RWPE2 (cell line): Measurements from ENCODE around the gene TIE1.
A peak's percentile ranks its signal among the peaks of the same experiment; 100 is the strongest.

Experiments
- ATAC-seq: fragments of 200-7000 bp; cut with Tn5 transposase; 3 replicates; pipeline ENCODE4 v1.9.1; 2021; ENCODE audit warnings: low read depth
- DNase-seq: peaks from one replicate; pipeline ENCODE4 v3.0.0-alpha.2; 2020; ENCODE audit warnings: low spot score
- H3K27ac ChIP-seq: fragments of 450-650 bp; 2 replicates; pipeline ENCODE4 v1.5.1; 2017; ENCODE audit warnings: mild to moderate bottlenecking; ENCODE audit not compliant: poor library complexity, severe bottlenecking
- H3K27me3 ChIP-seq: fragments of 250-450 bp; sonication (Bioruptor Pico); 2 replicates; pipeline ENCODE4 v1.5.1; 2021; ENCODE audit warnings: mild to moderate bottlenecking, moderate library complexity; ENCODE audit not compliant: insufficient read depth, poor library complexity, severe bottlenecking
- H3K36me3 ChIP-seq: fragments of 250-450 bp; sonication (Bioruptor Pico); 2 replicates; pipeline ENCODE4 v1.5.1; 2020; ENCODE audit warnings: low read depth, mild to moderate bottlenecking, moderate library complexity
- H3K4me1 ChIP-seq: fragments of 250-450 bp; sonication (Bioruptor Pico); 2 replicates; pipeline ENCODE4 v1.5.1; 2021; ENCODE audit warnings: mild to moderate bottlenecking, moderate library complexity; ENCODE audit not compliant: insufficient read depth, poor library complexity, severe bottlenecking
- H3K4me3 ChIP-seq: fragments of 250-450 bp; sonication (Bioruptor Pico); 2 replicates; pipeline ENCODE4 v1.5.1; 2021; ENCODE audit warnings: mild to moderate bottlenecking, moderate library complexity; ENCODE audit not compliant: severe bottlenecking
- H3K9me3 ChIP-seq: fragments of 250-450 bp; sonication (Bioruptor Pico); 2 replicates; pipeline ENCODE4 v1.5.1; 2021; ENCODE audit warnings: mild to moderate bottlenecking, moderate library complexity; ENCODE audit not compliant: severe bottlenecking
- CTCF ChIP-seq: fragments of 450-650 bp; IDR thresholded peaks from one replicate; pipeline ENCODE4 v1.5.1; 2017; ENCODE audit warnings: mild to moderate bottlenecking, moderate library complexity; ENCODE audit not compliant: poor library complexity, severe bottlenecking

TIE1 gene

GRCh38 chr1:43372172-43372571 is 71.4 kb downstream of the TIE1 start:
- H3K4me3 ChIP-seq: no peak overlapping the region
- no peak for TF ChIP-seq CTCF
- H3K27me3 ChIP-seq: no peaks in the 10 kb centered on the region
- no peaks in the 10 kb centered on the region for H3K36me3 ChIP-seq
- peaks cover 36% of the 10 kb centered on the region for H3K4me1 ChIP-seq
- H3K9me3 ChIP-seq: no peaks in the 10 kb centered on the region
- peak overlapping the region; percentile 95 for H3K27ac ChIP-seq
- DNase-seq (no peak), ATAC-seq (no peak)
